Measurements from ENCODE around the gene TP63. TPM values are rescaled to one million over a fixed set of nuclear protein-coding genes. Genes with fewer than 3 reads are reported as not detected.

Gene TP63
- total RNA-seq, 2 donors from 2014 or later = 1.6 to 2.3 TPM

DNA sequence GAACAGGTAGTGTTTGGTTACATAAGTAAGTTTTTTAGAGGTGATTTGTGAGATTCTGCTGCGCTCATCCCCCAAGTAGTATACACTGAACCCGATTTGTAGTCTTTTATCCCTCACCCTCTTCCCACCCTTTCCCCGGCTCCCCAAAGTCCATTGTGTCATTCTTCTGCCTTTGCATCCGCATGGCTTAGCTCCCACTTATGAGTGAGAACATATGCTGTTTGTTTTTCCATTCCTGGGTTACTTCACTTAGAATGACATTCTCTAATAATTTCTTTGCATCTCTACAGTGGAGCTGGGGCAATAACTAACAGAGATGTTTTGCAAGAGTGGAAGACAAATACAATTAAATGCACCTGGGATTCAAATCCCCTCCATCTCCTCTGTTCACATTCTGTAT lies 93.2 kb downstream of the TP63 start:
- H3K4me3 Mint-ChIP-seq = no peak overlapping the region
- no peaks in the 10 kb centered on the region for H3K4me1 Mint-ChIP-seq (ENCODE audit: low read depth)
- H3K9me3 Mint-ChIP-seq = no peaks in the 10 kb centered on the region
- ATAC-seq (replicated peaks in 1 of 2) (no peak), DNase-seq (no peak)
- H3K36me3 Mint-ChIP-seq (ENCODE audit: insufficient read depth in 2 of 2) = no peaks in the 10 kb centered on the region
- peaks cover 8% of the 10 kb centered on the region for H3K27me3 Mint-ChIP-seq (ENCODE audit: low read depth)
- no peak overlapping the region for H3K27ac Mint-ChIP-seq

DNA sequence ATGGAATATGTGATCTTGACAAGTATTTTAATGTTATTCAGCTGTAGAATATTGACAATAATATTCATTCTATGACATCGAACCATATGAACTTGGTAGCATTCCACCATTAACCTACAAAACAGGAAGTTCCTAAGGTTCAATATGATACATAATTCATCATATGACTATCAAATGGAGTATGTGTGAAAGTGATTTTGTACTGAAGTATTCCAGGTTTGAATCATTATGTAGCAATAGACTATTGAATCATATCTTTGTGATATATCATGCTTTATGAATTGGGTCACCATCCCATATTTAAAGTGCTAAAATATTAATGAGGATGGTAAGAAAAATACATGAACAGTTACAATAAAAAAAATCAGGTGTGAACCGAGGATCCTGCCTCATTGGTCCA lies 95.1 kb downstream of the TP63 start:
- H3K27me3 Mint-ChIP-seq (ENCODE audit: low read depth) = peaks cover 14% of the 10 kb centered on the region
- DNase-seq (no peak), ATAC-seq (replicated peaks in 1 of 2) (peak in 1 of 2 donors; percentile 57)
- H3K27ac Mint-ChIP-seq = no peak overlapping the region
- H3K4me3 Mint-ChIP-seq = no peak overlapping the region
- H3K4me1 Mint-ChIP-seq (ENCODE audit: low read depth) = no peaks in the 10 kb centered on the region
- H3K36me3 Mint-ChIP-seq (ENCODE audit: insufficient read depth in 2 of 2) = no peaks in the 10 kb centered on the region
- no peaks in the 10 kb centered on the region for H3K9me3 Mint-ChIP-seq

DNA sequence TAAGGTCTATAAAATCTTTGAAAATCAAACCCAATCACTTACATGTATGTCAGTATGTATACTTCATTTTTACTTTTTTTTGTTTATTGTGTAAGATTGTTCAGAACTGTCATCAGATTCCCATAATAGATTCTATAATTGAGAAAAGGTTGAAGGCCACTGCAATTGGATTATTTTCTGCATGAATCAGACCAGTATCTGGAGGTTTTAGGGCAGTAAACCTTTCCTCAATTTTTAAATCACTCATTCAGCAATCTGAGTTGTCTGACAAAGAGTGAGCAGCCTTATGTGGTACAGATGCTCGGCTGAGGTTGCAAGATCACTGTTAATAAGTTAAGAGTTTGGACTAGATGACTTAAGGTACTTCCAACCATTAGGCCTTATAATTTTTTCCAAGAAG lies 96.0 kb downstream of the TP63 start:
- DNase-seq = no peak
- Mint-ChIP-seq H3K27me3 (ENCODE audit: low read depth) (peaks cover 14% of the 10 kb centered on the region), H3K9me3 (no peaks in the 10 kb centered on the region), H3K36me3 (ENCODE audit: insufficient read depth in 2 of 2) (no peaks in the 10 kb centered on the region), H3K27ac (no peak overlapping the region), H3K4me1 (ENCODE audit: low read depth) (no peaks in the 10 kb centered on the region), H3K4me3 (no peak overlapping the region)
- no peak for ATAC-seq (replicated peaks in 1 of 2)

DNA sequence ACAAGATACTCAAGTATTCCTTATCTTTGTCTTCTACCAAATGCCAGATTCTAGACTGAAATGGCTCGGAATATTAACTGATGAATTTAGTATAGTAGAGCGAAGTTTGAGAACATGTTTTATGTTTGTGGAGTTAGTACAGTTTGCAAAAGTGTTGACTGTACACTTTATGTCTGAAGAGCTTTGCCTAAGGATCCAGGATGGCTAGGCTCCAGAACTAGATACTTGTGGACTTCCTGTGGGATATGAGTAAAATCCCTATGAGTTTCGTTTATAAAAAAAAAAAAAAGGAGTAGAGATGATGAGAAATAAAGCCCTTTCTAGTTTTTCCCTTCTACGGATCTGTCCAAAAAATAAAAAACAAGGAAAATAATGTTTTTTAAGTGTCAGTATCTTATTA lies 96.7 kb downstream of the TP63 start:
- Mint-ChIP-seq H3K4me1 (ENCODE audit: low read depth) (no peaks in the 10 kb centered on the region), H3K27ac (no peak overlapping the region), H3K4me3 (no peak overlapping the region), H3K9me3 (no peaks in the 10 kb centered on the region), H3K36me3 (ENCODE audit: insufficient read depth in 2 of 2) (no peaks in the 10 kb centered on the region), H3K27me3 (ENCODE audit: low read depth) (peaks cover 14% of the 10 kb centered on the region)
- no peak for ATAC-seq (replicated peaks in 1 of 2)
- no peak for DNase-seq

DNA sequence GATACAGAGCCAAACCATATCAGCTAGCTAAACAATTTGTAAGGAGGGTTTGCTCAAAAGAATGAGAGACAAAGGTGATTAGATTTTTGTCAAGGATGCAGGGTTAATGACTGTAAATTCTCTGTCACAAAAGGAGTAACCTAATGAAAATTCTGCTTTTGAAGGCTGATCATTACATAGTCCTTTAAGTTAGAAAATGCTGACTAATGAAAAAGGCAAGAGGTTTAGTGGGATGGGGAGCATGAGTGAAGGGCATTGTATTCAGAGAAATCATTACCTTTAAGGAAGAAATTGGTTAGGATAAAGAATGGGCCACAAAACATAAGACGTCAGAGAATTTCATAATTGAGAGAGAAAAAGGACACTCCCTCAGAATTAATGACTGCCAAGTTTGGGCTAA lies 97.7 kb downstream of the TP63 start:
- H3K36me3 Mint-ChIP-seq (ENCODE audit: insufficient read depth in 2 of 2) = no peaks in the 10 kb centered on the region
- H3K4me1 Mint-ChIP-seq (ENCODE audit: low read depth) = no peaks in the 10 kb centered on the region
- ATAC-seq (replicated peaks in 1 of 2) = no peak
- no peak overlapping the region for H3K27ac Mint-ChIP-seq
- no peak overlapping the region for H3K4me3 Mint-ChIP-seq
- H3K9me3 Mint-ChIP-seq = no peaks in the 10 kb centered on the region
- DNase-seq = no peak
- peaks cover 14% of the 10 kb centered on the region for H3K27me3 Mint-ChIP-seq (ENCODE audit: low read depth)

DNA sequence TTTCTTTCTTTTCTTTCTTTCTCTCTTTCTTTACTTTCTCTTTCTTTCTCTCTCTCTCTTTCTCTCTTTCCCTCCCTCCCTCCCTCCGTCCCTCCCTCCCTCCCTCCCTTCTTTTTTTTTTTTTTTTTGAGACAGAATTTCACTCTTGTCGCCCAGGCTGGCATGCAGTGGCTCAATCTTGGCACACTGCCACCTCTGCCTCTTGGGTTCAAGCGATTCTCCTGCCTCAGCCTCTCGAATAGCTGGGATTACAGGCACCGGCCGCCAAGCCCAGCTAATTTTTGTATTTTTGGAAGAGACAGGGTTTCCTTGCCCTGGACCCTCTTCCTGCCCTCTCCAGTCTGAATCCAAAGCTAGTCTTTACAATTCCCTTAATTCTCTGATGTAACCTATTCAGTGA lies 102.9 kb downstream of the TP63 start:
- no peak for ATAC-seq (replicated peaks in 1 of 2)
- DNase-seq = no peak
- Mint-ChIP-seq H3K9me3 (peaks cover 3 to 6% of the 10 kb centered on the region in 2 donors), H3K4me3 (no peak overlapping the region), H3K4me1 (ENCODE audit: low read depth) (no peaks in the 10 kb centered on the region), H3K27ac (no peak overlapping the region), H3K36me3 (ENCODE audit: insufficient read depth in 2 of 2) (peaks cover 2 to 4% of the 10 kb centered on the region in 2 donors), H3K27me3 (ENCODE audit: low read depth) (peaks cover 24% of the 10 kb centered on the region)

DNA sequence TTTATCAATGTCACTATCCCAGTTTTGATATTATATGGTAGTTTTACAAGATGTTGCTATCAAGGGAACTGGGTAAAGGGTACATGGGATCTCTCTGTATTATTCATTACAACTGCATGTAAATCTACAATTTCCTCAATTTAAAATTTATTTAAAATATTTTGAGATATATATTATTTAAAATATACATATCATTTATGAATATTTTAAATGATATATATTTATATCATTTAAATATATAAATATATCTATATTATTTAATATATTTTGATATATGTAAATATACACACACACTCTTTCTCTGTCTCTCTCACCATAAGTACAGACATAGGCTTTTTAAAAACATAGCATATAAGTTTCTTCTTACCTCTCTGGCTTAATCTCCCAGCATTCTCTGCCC lies 104.7 kb downstream of the TP63 start:
- no peak overlapping the region for H3K4me3 Mint-ChIP-seq
- no peaks in the 10 kb centered on the region for H3K4me1 Mint-ChIP-seq (ENCODE audit: low read depth)
- ATAC-seq (replicated peaks in 1 of 2) (no peak), DNase-seq (no peak)
- H3K27ac Mint-ChIP-seq = no peak overlapping the region
- H3K36me3 Mint-ChIP-seq (ENCODE audit: insufficient read depth in 2 of 2) = peaks cover 4 to 6% of the 10 kb centered on the region in 2 donors
- peaks cover 17% of the 10 kb centered on the region for H3K27me3 Mint-ChIP-seq (ENCODE audit: low read depth)
- H3K9me3 Mint-ChIP-seq = peaks cover 3 to 6% of the 10 kb centered on the region in 2 donors

DNA sequence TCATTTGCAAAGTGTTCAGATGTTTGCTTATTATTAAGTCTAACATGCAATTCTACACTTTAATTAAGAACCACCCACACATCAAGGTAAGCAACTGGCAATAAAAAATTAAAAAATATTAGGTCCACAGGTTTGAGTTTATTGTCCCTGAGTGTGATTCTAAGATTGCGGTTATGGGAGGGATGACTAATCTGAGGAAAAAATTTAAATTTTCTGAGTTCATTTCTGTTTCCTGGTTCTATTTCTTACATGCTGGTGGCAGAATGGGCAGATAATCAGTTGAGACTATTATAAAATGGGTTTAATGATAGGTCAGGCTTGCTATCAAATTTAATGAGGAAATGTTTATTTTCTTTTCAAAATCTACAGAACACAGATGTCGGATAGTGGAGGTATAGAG lies 105.9 kb downstream of the TP63 start:
- no peak overlapping the region for H3K27ac Mint-ChIP-seq
- H3K9me3 Mint-ChIP-seq = peaks cover 3 to 6% of the 10 kb centered on the region in 2 donors
- H3K4me1 Mint-ChIP-seq (ENCODE audit: low read depth) = no peaks in the 10 kb centered on the region
- DNase-seq (no peak), ATAC-seq (replicated peaks in 1 of 2) (no peak)
- H3K4me3 Mint-ChIP-seq = no peak overlapping the region
- peaks cover 4 to 6% of the 10 kb centered on the region in 2 donors for H3K36me3 Mint-ChIP-seq (ENCODE audit: insufficient read depth in 2 of 2)
- H3K27me3 Mint-ChIP-seq (ENCODE audit: low read depth) = peaks cover 17% of the 10 kb centered on the region

DNA sequence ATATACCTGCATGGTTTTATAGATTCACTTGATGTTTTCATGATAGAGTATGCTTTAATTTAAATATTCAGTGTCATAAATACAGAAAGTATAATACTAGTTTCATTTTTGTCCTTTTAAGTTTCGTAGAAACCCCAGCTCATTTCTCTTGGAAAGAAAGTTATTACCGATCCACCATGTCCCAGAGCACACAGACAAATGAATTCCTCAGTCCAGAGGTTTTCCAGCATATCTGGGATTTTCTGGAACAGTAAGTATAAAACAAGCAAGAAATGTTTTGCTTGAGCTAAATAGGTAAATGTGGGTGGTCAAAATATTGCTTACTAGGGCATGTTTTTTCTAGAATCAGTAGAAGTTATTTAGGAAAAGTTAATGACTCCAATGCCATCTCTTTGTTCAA lies 106.4 kb downstream of the TP63 start:
- H3K36me3 Mint-ChIP-seq (ENCODE audit: insufficient read depth in 2 of 2) = peaks cover 4 to 6% of the 10 kb centered on the region in 2 donors
- no peak for DNase-seq
- H3K9me3 Mint-ChIP-seq = peaks cover 3 to 6% of the 10 kb centered on the region in 2 donors
- no peak overlapping the region for H3K27ac Mint-ChIP-seq
- H3K27me3 Mint-ChIP-seq (ENCODE audit: low read depth) = peaks cover 17% of the 10 kb centered on the region
- ATAC-seq (replicated peaks in 1 of 2) = no peak
- H3K4me3 Mint-ChIP-seq = no peak overlapping the region
- H3K4me1 Mint-ChIP-seq (ENCODE audit: low read depth) = no peaks in the 10 kb centered on the region

DNA sequence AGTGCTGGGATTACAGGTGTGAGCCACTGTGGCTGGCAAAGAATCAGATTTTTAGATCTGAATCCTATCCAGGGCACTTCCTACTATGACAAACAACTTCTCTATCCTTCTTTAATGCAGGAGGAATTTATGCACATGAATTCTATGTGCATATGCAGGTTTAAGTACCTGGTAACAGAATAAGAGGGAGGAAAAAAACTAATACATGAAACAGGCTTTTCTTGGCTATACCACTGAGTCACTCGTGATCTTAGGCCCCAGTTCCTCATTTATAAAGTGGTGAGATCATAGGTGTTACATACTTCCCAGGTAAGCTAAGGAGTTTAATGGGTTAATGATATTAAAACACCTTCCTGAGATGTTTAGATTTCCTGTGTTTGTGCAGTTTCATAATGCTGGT lies 108.2 kb downstream of the TP63 start:
- peaks cover 4 to 6% of the 10 kb centered on the region in 2 donors for H3K36me3 Mint-ChIP-seq (ENCODE audit: insufficient read depth in 2 of 2)
- ATAC-seq (replicated peaks in 1 of 2) (no peak), DNase-seq (no peak)
- H3K4me3 Mint-ChIP-seq = no peak overlapping the region
- H3K27ac Mint-ChIP-seq = no peak overlapping the region
- H3K27me3 Mint-ChIP-seq (ENCODE audit: low read depth) = peaks cover 14% of the 10 kb centered on the region
- peaks cover 6 to 7% of the 10 kb centered on the region in 2 donors for H3K9me3 Mint-ChIP-seq
- no peaks in the 10 kb centered on the region for H3K4me1 Mint-ChIP-seq (ENCODE audit: low read depth)

DNA sequence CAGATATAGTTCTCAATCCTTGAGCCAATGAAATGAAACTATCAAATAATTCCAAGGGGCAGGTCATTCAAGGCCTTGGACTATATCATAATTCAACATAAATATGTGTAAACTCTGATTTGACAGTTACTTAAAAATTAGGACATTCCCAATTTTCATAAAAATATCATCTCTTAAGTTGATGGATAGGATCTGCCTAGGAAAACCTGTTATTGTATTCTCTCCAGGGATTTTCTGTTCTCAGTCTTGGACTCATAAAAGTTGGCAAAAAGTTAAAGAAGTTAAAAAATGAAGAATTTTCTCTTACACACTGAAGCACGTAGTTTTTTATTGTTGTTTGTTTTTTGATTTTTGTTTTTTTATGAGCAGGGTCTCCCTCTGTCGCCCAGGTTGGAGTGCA lies 109.0 kb downstream of the TP63 start:
- Mint-ChIP-seq H3K36me3 (ENCODE audit: insufficient read depth in 2 of 2) (peaks cover 6 to 7% of the 10 kb centered on the region in 2 donors), H3K9me3 (peaks cover 1 to 8% of the 10 kb centered on the region in 2 donors), H3K4me3 (no peak overlapping the region), H3K4me1 (ENCODE audit: low read depth) (no peaks in the 10 kb centered on the region), H3K27me3 (ENCODE audit: low read depth) (peaks cover 6% of the 10 kb centered on the region), H3K27ac (no peak overlapping the region)
- DNase-seq = no peak
- ATAC-seq (replicated peaks in 1 of 2) = no peak

DNA sequence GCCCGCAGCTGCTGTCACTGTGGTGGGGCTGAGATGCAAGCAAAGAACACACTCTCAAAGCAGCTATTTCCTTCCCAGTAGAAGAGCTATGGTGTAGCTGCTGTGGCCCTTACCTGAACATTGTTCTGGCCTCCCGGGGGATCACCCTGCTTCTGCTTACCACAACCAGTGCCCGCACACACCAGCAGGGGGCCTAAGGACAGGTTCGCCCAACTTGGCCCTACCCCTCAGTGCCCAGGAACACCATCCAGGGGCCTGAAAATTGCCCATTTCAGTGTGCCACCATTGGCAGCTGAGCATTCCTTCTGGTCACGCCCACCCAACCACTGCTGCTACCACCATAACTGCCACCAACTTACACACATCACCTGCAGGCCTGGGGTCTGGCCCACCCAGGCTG lies 113.0 kb downstream of the TP63 start:
- Mint-ChIP-seq H3K27ac (no peak overlapping the region), H3K4me3 (no peak overlapping the region), H3K27me3 (ENCODE audit: low read depth) (no peaks in the 10 kb centered on the region), H3K9me3 (peaks cover 0 to 11% of the 10 kb centered on the region in 2 donors), H3K4me1 (ENCODE audit: low read depth) (peaks cover 6% of the 10 kb centered on the region), H3K36me3 (ENCODE audit: insufficient read depth in 2 of 2) (peaks cover 8 to 12% of the 10 kb centered on the region in 2 donors)
- ATAC-seq (replicated peaks in 1 of 2) (no peak), DNase-seq (no peak)

DNA sequence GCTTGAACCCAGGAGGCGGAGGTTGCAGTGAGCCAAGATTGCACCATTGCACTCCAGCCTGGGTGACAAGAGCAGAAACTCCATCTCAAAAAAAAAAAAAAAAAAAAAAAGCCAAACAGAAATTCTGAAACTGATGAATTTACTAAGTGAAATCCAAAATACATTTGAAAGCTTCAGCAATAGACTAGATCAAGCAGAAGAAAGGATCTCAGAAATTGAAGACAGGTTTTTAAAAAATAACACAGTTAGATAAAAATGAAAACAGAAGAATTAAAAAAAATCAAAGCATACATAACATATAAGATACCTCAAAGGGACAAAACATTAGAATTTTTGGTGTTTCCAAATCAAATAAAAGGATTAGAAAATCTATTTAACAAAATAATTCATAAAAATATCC lies 114.4 kb downstream of the TP63 start:
- no peak overlapping the region for H3K27ac Mint-ChIP-seq
- peaks cover 6% of the 10 kb centered on the region for H3K4me1 Mint-ChIP-seq (ENCODE audit: low read depth)
- no peaks in the 10 kb centered on the region for H3K27me3 Mint-ChIP-seq (ENCODE audit: low read depth)
- peaks cover 0 to 11% of the 10 kb centered on the region in 2 donors for H3K9me3 Mint-ChIP-seq
- no peak overlapping the region for H3K4me3 Mint-ChIP-seq
- ATAC-seq (replicated peaks in 1 of 2) (no peak), DNase-seq (no peak)
- peaks cover 8 to 12% of the 10 kb centered on the region in 2 donors for H3K36me3 Mint-ChIP-seq (ENCODE audit: insufficient read depth in 2 of 2)

DNA sequence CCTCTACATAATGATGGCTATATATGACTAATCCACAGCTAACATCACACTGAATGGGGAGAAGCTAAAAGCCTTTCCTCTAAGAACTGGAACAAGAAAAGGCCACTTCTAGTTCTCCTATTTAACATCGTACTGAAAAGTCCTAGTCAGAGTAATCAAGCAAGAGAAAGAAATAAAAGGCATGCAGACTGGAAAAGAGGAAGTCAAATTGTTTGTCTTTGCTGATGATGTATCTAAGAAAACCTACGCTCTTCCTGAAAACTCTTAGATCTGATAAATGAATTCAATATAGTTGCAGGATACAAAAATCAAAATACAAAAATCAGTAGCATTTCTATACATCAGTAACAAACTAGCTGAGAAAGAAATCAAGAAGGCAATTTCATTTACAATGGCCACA lies 116.9 kb downstream of the TP63 start:
- Mint-ChIP-seq H3K9me3 (peaks cover 0 to 14% of the 10 kb centered on the region in 2 donors), H3K36me3 (ENCODE audit: insufficient read depth in 2 of 2) (peaks cover 6 to 10% of the 10 kb centered on the region in 2 donors), H3K27ac (no peak overlapping the region), H3K4me3 (no peak overlapping the region), H3K4me1 (ENCODE audit: low read depth) (peaks cover 6% of the 10 kb centered on the region), H3K27me3 (ENCODE audit: low read depth) (no peaks in the 10 kb centered on the region)
- ATAC-seq (replicated peaks in 1 of 2) = no peak
- DNase-seq = no peak

Measured in activated T-cell treated with anti-CD3 and anti-CD28 coated beads, Interleukin-2, amount 50 U/mL, for 72 hours (primary cell).